ENCODE data around the gene TMEM183A. TPM values are rescaled to one million over a fixed set of nuclear protein-coding genes. Genes with fewer than 3 reads are reported as not detected.
A peak's percentile ranks its signal among the peaks of the same experiment; 100 is the strongest.

Gene TMEM183A
- total RNA-seq, 1 donor from 2014 or later: 52.0 TPM

DNA sequence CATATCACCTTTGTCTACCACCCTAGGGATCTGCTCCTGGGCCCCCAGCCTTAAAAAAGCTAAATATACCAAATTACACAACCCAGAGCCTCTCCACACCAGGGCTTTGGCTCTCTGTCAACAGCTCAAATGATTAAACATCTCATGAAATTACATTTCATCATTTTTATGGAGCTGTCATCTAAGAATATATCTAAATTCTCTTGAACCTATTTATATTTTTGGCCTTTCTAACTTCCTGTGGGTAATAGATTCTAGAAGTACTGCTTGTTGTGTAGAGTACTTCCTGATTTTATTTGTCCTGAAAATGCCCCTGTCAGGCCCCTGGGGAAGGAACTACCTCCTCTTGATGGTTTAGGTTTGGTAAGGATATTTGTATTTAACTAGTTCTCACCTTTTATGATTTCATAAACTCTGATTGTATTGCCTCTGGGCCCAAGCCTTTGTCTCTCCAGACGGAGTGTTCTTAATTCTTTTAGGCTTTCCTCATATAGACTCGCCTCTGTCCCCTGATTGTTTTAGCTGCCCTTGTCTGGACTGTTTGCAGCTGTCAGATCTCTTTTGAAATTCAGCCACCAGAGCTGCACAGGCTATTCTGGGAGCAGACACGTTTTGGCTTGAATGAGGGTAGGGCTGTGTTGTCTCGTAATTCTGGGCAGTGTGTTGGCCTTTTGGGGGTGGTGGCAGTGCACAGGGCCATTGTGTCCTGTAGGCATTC is 62.0 kb downstream of the TMEM183A start:
- DNase-seq (no peak), ATAC-seq (peak; percentile 30 to 55)
- H3K27me3 ChIP-seq (ENCODE audit: low read depth): no peaks in the 10 kb centered on the region
- peaks cover 24% of the 10 kb centered on the region for H3K4me1 ChIP-seq
- TF ChIP-seq CTCF (IDR thresholded peaks at IDR 0.05): no peak
- H3K27ac ChIP-seq: peak overlapping the region; percentile 27
- H3K4me3 ChIP-seq: no peak overlapping the region
- no peaks in the 10 kb centered on the region for H3K9me3 ChIP-seq
- no peaks in the 10 kb centered on the region for H3K36me3 ChIP-seq
- intact Hi-C loops (cut with DNase I): no loop called here

GRCh38 chr1:203072002-203072602 is 64.9 kb downstream of the TMEM183A start:
- DNase-seq: no peak
- TF ChIP-seq CTCF (IDR thresholded peaks at IDR 0.05): no peak

GRCh38 chr1:203072911-203073310 is 65.7 kb downstream of the TMEM183A start:
- peaks cover 32% of the 10 kb centered on the region for H3K4me1 ChIP-seq
- ATAC-seq (no peak), DNase-seq (no peak)
- intact Hi-C loops (cut with DNase I): no loop called here
- no peaks in the 10 kb centered on the region for H3K36me3 ChIP-seq
- peaks cover 16% of the 10 kb centered on the region for H3K27me3 ChIP-seq (ENCODE audit: low read depth)
- no peak for TF ChIP-seq CTCF (IDR thresholded peaks at IDR 0.05)
- no peak overlapping the region for H3K4me3 ChIP-seq
- H3K27ac ChIP-seq: no peak overlapping the region
- no peaks in the 10 kb centered on the region for H3K9me3 ChIP-seq

More at GRCh38 chr1:203072002-203072602, 64.9 kb downstream of the TMEM183A start:
- H3K27me3 ChIP-seq (ENCODE audit: low read depth): peaks cover 16% of the 10 kb centered on the region
- no peak for ATAC-seq
- H3K9me3 ChIP-seq: no peaks in the 10 kb centered on the region
- intact Hi-C loops (cut with DNase I): no loop called here
- no peak overlapping the region for H3K4me3 ChIP-seq
- no peak overlapping the region for H3K27ac ChIP-seq
- H3K36me3 ChIP-seq: no peaks in the 10 kb centered on the region
- peaks cover 33% of the 10 kb centered on the region for H3K4me1 ChIP-seq

DNA sequence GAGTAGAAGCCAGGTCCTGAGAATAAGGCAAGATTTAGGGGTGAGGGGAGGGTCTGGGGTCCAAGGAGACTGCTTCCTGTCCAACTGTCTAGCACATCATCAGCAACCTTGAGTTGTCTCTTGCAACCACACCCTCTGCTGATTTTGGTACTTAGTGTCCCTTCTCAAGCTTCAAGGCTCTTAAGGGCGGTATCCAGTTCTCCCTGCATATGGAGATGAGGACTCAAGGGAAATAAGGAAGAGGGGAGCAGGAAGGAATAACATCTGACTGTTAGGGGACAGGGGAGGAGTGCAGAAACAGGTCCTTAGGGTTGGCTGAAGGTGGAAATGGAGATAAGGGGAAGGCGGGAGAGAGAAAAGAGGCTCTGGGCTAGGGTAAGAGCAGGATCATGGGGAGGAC is 66.3 kb downstream of the TMEM183A start:
- Histone ChIP-seq H3K9me3 (no peaks in the 10 kb centered on the region), H3K4me1 (peaks cover 27% of the 10 kb centered on the region)
- no peak for ATAC-seq

More for the DNA sequence above, 66.3 kb downstream of the TMEM183A start:
- Histone ChIP-seq H3K4me3 (no peak overlapping the region), H3K36me3 (no peaks in the 10 kb centered on the region), H3K27ac (no peak overlapping the region), H3K27me3 (ENCODE audit: low read depth) (peaks cover 16% of the 10 kb centered on the region)
- no peak for TF ChIP-seq CTCF (IDR thresholded peaks at IDR 0.05)
- intact Hi-C loops (cut with DNase I): no loop called here
- DNase-seq: no peak

Other genes with a start within 250 kb of the TMEM183A start
- 48.9 TPM for gene KDM5B, start 199.0 kb upstream of the TMEM183A start, total RNA-seq
- gene PCAT6, start 196.4 kb upstream of the TMEM183A start, total RNA-seq: 0.71 TPM
- gene RABIF, start 118.2 kb upstream of the TMEM183A start, total RNA-seq: 8.3 TPM
- gene KLHL12, start 80.1 kb upstream of the TMEM183A start, total RNA-seq: 25.3 TPM
- gene ADIPOR1, start 49.1 kb upstream of the TMEM183A start, total RNA-seq: 110 TPM
- gene CYB5R1, start 40.1 kb upstream of the TMEM183A start, total RNA-seq: 67.9 TPM
- gene PPFIA4, start 19.1 kb downstream of the TMEM183A start, total RNA-seq: 1.3 TPM
- gene MYOG, start 78.6 kb downstream of the TMEM183A start, total RNA-seq: not detected
- 4.1 TPM for gene ADORA1, start 120.4 kb downstream of the TMEM183A start, total RNA-seq
- not detected for gene MYBPH, start 168.5 kb downstream of the TMEM183A start, total RNA-seq
- 22.2 TPM for gene CHI3L1, start 179.3 kb downstream of the TMEM183A start, total RNA-seq
- gene CHIT1, start 222.3 kb downstream of the TMEM183A start, total RNA-seq: 225 TPM

Data from lower lobe of right lung (tissue), 2 donors.